ENCODE data around the gene GPR157. TPM values are rescaled to one million over a fixed set of nuclear protein-coding genes. Genes with fewer than 3 reads are reported as not detected.

The GPR157 gene
- total and polyA plus RNA-seq, 4 donors: 3.7 to 29.3 (median 7.3) TPM

GRCh38 chr1:9115351-9116205 lies 13.3 kb downstream of the GPR157 start:
- ATAC-seq (ENCODE audit: insufficient read depth, low FRiP score): no peak
- Histone ChIP-seq H3K4me3 (no peak overlapping the region), H3K36me3 (ENCODE audit: control insufficient read depth in 4 of 4, insufficient read depth in 4 of 4, low read length in 4 of 4) (peaks cover 0 to 25% (median 12%) of the 10 kb centered on the region in 4 donors), H3K27ac (ENCODE audit: low read depth in 1 of 2, low read length in 1 of 2) (no peak overlapping the region), H3K27me3 (ENCODE audit: control insufficient read depth in 3 of 3, insufficient read depth in 3 of 3, low read length in 2 of 3) (no peaks in the 10 kb centered on the region), H3K9me3 (ENCODE audit: control insufficient read depth in 4 of 4, insufficient read depth in 3 of 4, low read length in 3 of 4) (peaks cover 0 to 1% (median 0%) of the 10 kb centered on the region in 4 donors), H3K4me1 (ENCODE audit: control insufficient read depth in 5 of 5, insufficient read depth in 5 of 5, low read length in 5 of 5) (peaks cover 0 to 10% (median 8%) of the 10 kb centered on the region in 5 donors), H3K9ac (ENCODE audit: insufficient read depth in 1 of 2, low read length in 2 of 2) (no peak overlapping the region)
- DNase-seq: peak in 2 of 3 donors; percentile 85 to 87
- TF ChIP-seq CTCF (IDR thresholded peaks at IDR 0.05; ENCODE audit: control extremely low read depth, extremely low read depth): no peak
- 67 to 76% methylated on average over 5 of the region's 5 CpGs for WGBS, 2 donors

GRCh38 chr1:9112961-9113880 lies 15.7 kb downstream of the GPR157 start:
- Histone ChIP-seq H3K36me3 (ENCODE audit: control insufficient read depth in 4 of 4, insufficient read depth in 4 of 4, low read length in 4 of 4) (peaks cover 0 to 25% (median 15%) of the 10 kb centered on the region in 4 donors), H3K4me3 (no peak overlapping the region), H3K9me3 (ENCODE audit: control insufficient read depth in 4 of 4, insufficient read depth in 3 of 4, low read length in 3 of 4) (peaks cover 0 to 1% (median 0%) of the 10 kb centered on the region in 4 donors), H3K9ac (ENCODE audit: insufficient read depth in 1 of 2, low read length in 2 of 2) (no peak overlapping the region), H3K27ac (ENCODE audit: low read depth in 1 of 2, low read length in 1 of 2) (no peak overlapping the region), H3K27me3 (ENCODE audit: control insufficient read depth in 3 of 3, insufficient read depth in 3 of 3, low read length in 2 of 3) (no peaks in the 10 kb centered on the region), H3K4me1 (ENCODE audit: control insufficient read depth in 5 of 5, insufficient read depth in 5 of 5, low read length in 5 of 5) (peaks cover 0 to 11% (median 3%) of the 10 kb centered on the region in 5 donors)
- ATAC-seq (ENCODE audit: insufficient read depth, low FRiP score): no peak
- 88 to 91% methylated on average over 13 of the region's 13 CpGs for WGBS, 2 donors
- no peak for TF ChIP-seq CTCF (IDR thresholded peaks at IDR 0.05; ENCODE audit: control extremely low read depth, extremely low read depth)
- no peak for DNase-seq

- peaks cover 0 to 36% (median 20%) of the 10 kb centered on the region in 4 donors for H3K36me3 ChIP-seq (ENCODE audit: control insufficient read depth in 4 of 4, insufficient read depth in 4 of 4, low read length in 4 of 4)
- H3K9me3 ChIP-seq (ENCODE audit: control insufficient read depth in 4 of 4, insufficient read depth in 3 of 4, low read length in 3 of 4): peaks cover 0 to 1% (median 0%) of the 10 kb centered on the region in 4 donors
- WGBS, 2 donors: 90% methylated on average over 9 of the region's 9 CpGs
- no peak for TF ChIP-seq CTCF (IDR thresholded peaks at IDR 0.05; ENCODE audit: control extremely low read depth, extremely low read depth)
- no peak for ATAC-seq (ENCODE audit: insufficient read depth, low FRiP score)
- H3K4me3 ChIP-seq: no peak overlapping the region
- H3K27ac ChIP-seq (ENCODE audit: low read depth in 1 of 2, low read length in 1 of 2): peak overlapping the region in 1 of 2 donors; percentile 6
- DNase-seq: no peak
- no peak overlapping the region for H3K9ac ChIP-seq (ENCODE audit: insufficient read depth in 1 of 2, low read length in 2 of 2)
- peaks cover 0 to 13% (median 3%) of the 10 kb centered on the region in 5 donors for H3K4me1 ChIP-seq (ENCODE audit: control insufficient read depth in 5 of 5, insufficient read depth in 5 of 5, low read length in 5 of 5)
- no peaks in the 10 kb centered on the region for H3K27me3 ChIP-seq (ENCODE audit: control insufficient read depth in 3 of 3, insufficient read depth in 3 of 3, low read length in 2 of 3)
Measured at GRCh38 chr1:9111957-9112356, 16.9 kb downstream of the GPR157 start.
